Neural progenitor cell (in vitro differentiated cells): Measurements from ENCODE around the gene DLEC1. TPM values are rescaled to one million over a fixed set of nuclear protein-coding genes. Genes with fewer than 3 reads are reported as not detected.

Source experiments
- DNase-seq: peaks from one replicate; pipeline ENCODE4 v3.0.0-alpha.2; 2016; ENCODE audit warnings: low spot score
- H2AFZ ChIP-seq: fragments of 200-600 bp; sonication (generic); replicated peaks from 2 replicates; pipeline ENCODE4 v1.6.1; 2016; ENCODE audit warnings: antibody characterized with exemption
- H3F3A ChIP-seq: fragments of 200-600 bp; sonication (generic); 2 replicates; pipeline ENCODE4 v1.6.1; 2016; ENCODE audit warnings: antibody characterized with exemption, low read depth
- H3K27ac ChIP-seq: fragments of 200-600 bp; sonication (generic); 2 replicates; pipeline ENCODE4 v1.5.1; 2016; ENCODE audit warnings: mild to moderate bottlenecking
- H3K27me3 ChIP-seq: fragments of 200-600 bp; sonication (generic); 2 replicates; pipeline ENCODE4 v1.6.1; 2016; ENCODE audit warnings: mild to moderate bottlenecking, moderate library complexity
- H3K36me3 ChIP-seq: fragments of 200-600 bp; sonication (generic); 2 replicates; pipeline ENCODE4 v1.5.1; 2016
- H3K4me1 ChIP-seq: fragments of 200-600 bp; sonication (generic); 2 replicates; pipeline ENCODE4 v1.6.1; 2016; ENCODE audit warnings: mixed run types
- H3K4me2 ChIP-seq: fragments of 200-600 bp; sonication (generic); 2 replicates; pipeline ENCODE4 v1.6.1; 2016
- H3K4me3 ChIP-seq: fragments of 200-600 bp; sonication (generic); 2 replicates; pipeline ENCODE4 v1.5.1; 2016
- H3K79me2 ChIP-seq: fragments of 200-600 bp; sonication (generic); 2 replicates; pipeline ENCODE4 v1.6.1; 2016; ENCODE audit warnings: low read depth
- H3K9ac ChIP-seq: fragments of 200-600 bp; sonication (generic); 2 replicates; pipeline ENCODE4 v1.6.1; 2016
- H3K9me3 ChIP-seq: fragments of 200-600 bp; sonication (generic); 2 replicates; pipeline ENCODE4 v1.5.1; 2016; ENCODE audit warnings: low read depth
- H4K20me1 ChIP-seq: fragments of 200-600 bp; sonication (generic); 2 replicates; pipeline ENCODE4 v1.6.1; 2016; ENCODE audit warnings: low read depth
- H3K27ac Mint-ChIP-seq: 3 replicates; pipeline ENCODE4 v1.8.0; 2021; ENCODE audit warnings: mixed read lengths
- H3K27me3 Mint-ChIP-seq: 2 replicates; pipeline ENCODE4 v1.8.0; 2022; ENCODE audit warnings: low read depth, mild to moderate bottlenecking, inconsistent platforms, moderate library complexity, mixed read lengths; ENCODE audit not compliant: insufficient read depth
- H3K36me3 Mint-ChIP-seq: 3 replicates; pipeline ENCODE4 v1.8.0; 2021; ENCODE audit warnings: mixed read lengths
- H3K4me1 Mint-ChIP-seq: 3 replicates; pipeline ENCODE4 v1.8.0; 2021; ENCODE audit warnings: mixed read lengths
- H3K4me3 Mint-ChIP-seq: 3 replicates; pipeline ENCODE4 v1.8.0; 2021; ENCODE audit warnings: mild to moderate bottlenecking, moderate library complexity, mixed read lengths
- H3K9me3 Mint-ChIP-seq: 3 replicates; pipeline ENCODE4 v1.8.0; 2020; ENCODE audit warnings: mixed read lengths
- EZH2 ChIP-seq: fragments of 200-600 bp; sonication (generic); IDR thresholded peaks from 2 replicates; pipeline ENCODE4 v1.6.1; 2017; ENCODE audit warnings: antibody characterized with exemption, mild to moderate bottlenecking, moderate library complexity
- EZH2phosphoT487 ChIP-seq: fragments of 200-600 bp; sonication (generic); IDR thresholded peaks from 2 replicates; pipeline ENCODE4 v1.6.1; 2017; ENCODE audit warnings: antibody characterized with exemption
- total RNA-seq: library from RNA; depleted of rRNA; stranded (reverse); fragments of >200 nt; gene quantifications from 2 replicates; pipeline ENCODE4 v1.2.3, GENCODE V29; 2015; ENCODE audit warnings: low replicate concordance
- TF ChIP-seq, protein P1 (sequence below): fragments of 200-600 bp; sonication (generic); IDR thresholded peaks from 2 replicates; pipeline ENCODE4 v1.5.1; 2017; ENCODE audit warnings: antibody characterized with exemption, mild to moderate bottlenecking

Gene DLEC1
- total RNA-seq, 1 donor from 2014 or later = 0.60 TPM

GRCh38 chr3:38151667-38152265, 112.8 kb downstream of the DLEC1 start:
- Mint-ChIP-seq H3K4me1 (no peaks in the 10 kb centered on the region), H3K36me3 (no peaks in the 10 kb centered on the region), H3K9me3 (no peaks in the 10 kb centered on the region), H3K27ac (no peak overlapping the region), H3K27me3 (peaks cover 3% of the 10 kb centered on the region), H3K4me3 (no peak overlapping the region)
- no peak overlapping the region for H3K9ac ChIP-seq
- H3K27ac ChIP-seq = no peak overlapping the region
- H3K36me3 ChIP-seq = no peaks in the 10 kb centered on the region
- H3K9me3 ChIP-seq = peaks cover 3% of the 10 kb centered on the region
- no peaks in the 10 kb centered on the region for H3K79me2 ChIP-seq
- no peak overlapping the region for H3K4me2 ChIP-seq
- H3K4me1 ChIP-seq = no peaks in the 10 kb centered on the region
- no peak overlapping the region for H2AFZ ChIP-seq
- H4K20me1 ChIP-seq = no peaks in the 10 kb centered on the region
- no peak overlapping the region for H3K4me3 ChIP-seq
- no peaks in the 10 kb centered on the region for H3F3A ChIP-seq
- no peaks in the 10 kb centered on the region for H3K27me3 ChIP-seq
- no peak for DNase-seq
- no peak for TF ChIP-seq EZH2
- TF ChIP-seq, protein P1, sequence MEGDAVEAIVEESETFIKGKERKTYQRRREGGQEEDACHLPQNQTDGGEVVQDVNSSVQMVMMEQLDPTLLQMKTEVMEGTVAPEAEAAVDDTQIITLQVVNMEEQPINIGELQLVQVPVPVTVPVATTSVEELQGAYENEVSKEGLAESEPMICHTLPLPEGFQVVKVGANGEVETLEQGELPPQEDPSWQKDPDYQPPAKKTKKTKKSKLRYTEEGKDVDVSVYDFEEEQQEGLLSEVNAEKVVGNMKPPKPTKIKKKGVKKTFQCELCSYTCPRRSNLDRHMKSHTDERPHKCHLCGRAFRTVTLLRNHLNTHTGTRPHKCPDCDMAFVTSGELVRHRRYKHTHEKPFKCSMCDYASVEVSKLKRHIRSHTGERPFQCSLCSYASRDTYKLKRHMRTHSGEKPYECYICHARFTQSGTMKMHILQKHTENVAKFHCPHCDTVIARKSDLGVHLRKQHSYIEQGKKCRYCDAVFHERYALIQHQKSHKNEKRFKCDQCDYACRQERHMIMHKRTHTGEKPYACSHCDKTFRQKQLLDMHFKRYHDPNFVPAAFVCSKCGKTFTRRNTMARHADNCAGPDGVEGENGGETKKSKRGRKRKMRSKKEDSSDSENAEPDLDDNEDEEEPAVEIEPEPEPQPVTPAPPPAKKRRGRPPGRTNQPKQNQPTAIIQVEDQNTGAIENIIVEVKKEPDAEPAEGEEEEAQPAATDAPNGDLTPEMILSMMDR = no peak
- TF ChIP-seq EZH2phosphoT487 = no peak

- H3K27ac Mint-ChIP-seq = no peak overlapping the region
- H3K27me3 ChIP-seq = no peaks in the 10 kb centered on the region
- H3K36me3 Mint-ChIP-seq = no peaks in the 10 kb centered on the region
- H3K4me1 ChIP-seq = no peaks in the 10 kb centered on the region
- no peaks in the 10 kb centered on the region for H4K20me1 ChIP-seq
- TF ChIP-seq EZH2phosphoT487 (no peak), EZH2 (no peak)
- TF ChIP-seq, protein P1 = no peak
- H3K4me2 ChIP-seq = no peak overlapping the region
- H3K9me3 ChIP-seq = no peaks in the 10 kb centered on the region
- no peak overlapping the region for H3K9ac ChIP-seq
- no peak for DNase-seq
- H3F3A ChIP-seq = no peaks in the 10 kb centered on the region
- H3K27ac ChIP-seq = no peak overlapping the region
- H2AFZ ChIP-seq = no peak overlapping the region
- no peaks in the 10 kb centered on the region for H3K9me3 Mint-ChIP-seq
- no peaks in the 10 kb centered on the region for H3K4me1 Mint-ChIP-seq
- H3K4me3 Mint-ChIP-seq = no peak overlapping the region
- H3K27me3 Mint-ChIP-seq = peaks cover 3% of the 10 kb centered on the region
- no peak overlapping the region for H3K4me3 ChIP-seq
- H3K36me3 ChIP-seq = no peaks in the 10 kb centered on the region
- H3K79me2 ChIP-seq = no peaks in the 10 kb centered on the region
Measured at GRCh38 chr3:38152609-38153008, 113.6 kb downstream of the DLEC1 start.

- Histone ChIP-seq H3K79me2 (no peaks in the 10 kb centered on the region), H3K4me3 (no peak overlapping the region), H3K27ac (no peak overlapping the region), H2AFZ (no peak overlapping the region), H3K27me3 (no peaks in the 10 kb centered on the region), H4K20me1 (no peaks in the 10 kb centered on the region), H3K9me3 (no peaks in the 10 kb centered on the region), H3K4me2 (no peak overlapping the region), H3K4me1 (no peaks in the 10 kb centered on the region), H3K36me3 (no peaks in the 10 kb centered on the region), H3F3A (no peaks in the 10 kb centered on the region), H3K9ac (no peak overlapping the region)
- DNase-seq = no peak
- H3K36me3 Mint-ChIP-seq = no peaks in the 10 kb centered on the region
- TF ChIP-seq, protein P1 = no peak
- TF ChIP-seq EZH2 (no peak), EZH2phosphoT487 (no peak)
- no peak overlapping the region for H3K4me3 Mint-ChIP-seq
- H3K27ac Mint-ChIP-seq = no peak overlapping the region
- peaks cover 3% of the 10 kb centered on the region for H3K27me3 Mint-ChIP-seq
- H3K4me1 Mint-ChIP-seq = no peaks in the 10 kb centered on the region
- H3K9me3 Mint-ChIP-seq = no peaks in the 10 kb centered on the region
Measured at GRCh38 chr3:38153221-38153620, 114.2 kb downstream of the DLEC1 start.
